GM10847 (cell line): ENCODE data around the gene GNA12.

Experiments
- POLR2A ChIP-seq: IDR thresholded peaks from 2 replicates; pipeline ENCODE4 v1.6.1; 2011; ENCODE audit not compliant: insufficient read length; ENCODE audit errors: extremely low read depth

The GNA12 gene

GRCh38 chr7:2707481-2707880, 136.6 kb downstream of the GNA12 start:
- TF ChIP-seq POLR2A: no peak

GRCh38 chr7:2706685-2707126, 137.4 kb downstream of the GNA12 start:
- TF ChIP-seq POLR2A: no peak

- TF ChIP-seq POLR2A: no peak
Measured at GRCh38 chr7:2705371-2706096, 138.6 kb downstream of the GNA12 start.

- TF ChIP-seq POLR2A: no peak
Measured at GRCh38 chr7:2702594-2702957, 141.5 kb downstream of the GNA12 start.

- TF ChIP-seq POLR2A: no peak
Measured at GRCh38 chr7:2701832-2702593, 142.1 kb downstream of the GNA12 start.

- no peak for TF ChIP-seq POLR2A
Measured at GRCh38 chr7:2701424-2701823, 142.7 kb downstream of the GNA12 start.

- no peak for TF ChIP-seq POLR2A
Measured at GRCh38 chr7:2700141-2700850, 143.8 kb downstream of the GNA12 start.

GRCh38 chr7:2699289-2699620, 144.9 kb downstream of the GNA12 start:
- no peak for TF ChIP-seq POLR2A

- TF ChIP-seq POLR2A: no peak
Measured at GRCh38 chr7:2698581-2699288, 145.4 kb downstream of the GNA12 start.

GRCh38 chr7:2692543-2692942, 151.6 kb downstream of the GNA12 start:
- no peak for TF ChIP-seq POLR2A

- TF ChIP-seq POLR2A: no peak
Measured at GRCh38 chr7:2691011-2691707, 152.9 kb downstream of the GNA12 start.

- TF ChIP-seq POLR2A: no peak
Measured at GRCh38 chr7:2689951-2690705, 154.0 kb downstream of the GNA12 start.

GRCh38 chr7:2689343-2689847, 154.7 kb downstream of the GNA12 start:
- no peak for TF ChIP-seq POLR2A
